ENCODE measurements around the gene MEGF9.

DNA sequence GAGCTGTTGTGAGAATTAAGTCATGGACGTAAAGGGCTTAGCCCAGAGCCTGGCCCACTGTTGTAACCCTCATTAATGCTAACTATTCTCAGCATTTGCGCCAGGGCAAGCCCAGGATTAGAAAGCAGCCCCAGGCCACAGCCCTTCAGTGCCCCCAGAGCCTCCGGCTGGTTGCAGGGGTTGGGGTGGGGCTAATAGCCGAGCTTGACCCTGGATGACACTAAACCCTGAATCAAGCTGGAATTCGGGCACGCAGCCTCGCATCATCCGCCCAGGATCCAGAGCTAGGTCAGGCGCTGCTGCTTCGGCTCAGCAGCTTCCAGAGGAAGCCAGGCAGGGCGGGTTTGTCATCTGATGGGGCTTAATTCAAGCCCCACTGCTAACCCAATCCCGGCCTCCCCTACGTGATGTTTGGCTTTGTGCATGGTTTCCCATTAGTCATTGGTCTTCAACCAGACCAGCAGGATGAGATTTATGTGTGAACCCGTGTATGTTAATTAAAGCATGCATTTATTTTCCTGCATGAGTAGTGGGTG, 1.2 kb upstream of the MEGF9 start:
- no peak for TF ChIP-seq CTCF (conservative IDR thresholded peaks at IDR 0.05)
- no peak for TF ChIP-seq ZFX (IDR thresholded peaks at IDR 0.05)

Measured in C4-2B (cell line).